ENCODE data around the gene MAP1B.

The MAP1B gene

DNA sequence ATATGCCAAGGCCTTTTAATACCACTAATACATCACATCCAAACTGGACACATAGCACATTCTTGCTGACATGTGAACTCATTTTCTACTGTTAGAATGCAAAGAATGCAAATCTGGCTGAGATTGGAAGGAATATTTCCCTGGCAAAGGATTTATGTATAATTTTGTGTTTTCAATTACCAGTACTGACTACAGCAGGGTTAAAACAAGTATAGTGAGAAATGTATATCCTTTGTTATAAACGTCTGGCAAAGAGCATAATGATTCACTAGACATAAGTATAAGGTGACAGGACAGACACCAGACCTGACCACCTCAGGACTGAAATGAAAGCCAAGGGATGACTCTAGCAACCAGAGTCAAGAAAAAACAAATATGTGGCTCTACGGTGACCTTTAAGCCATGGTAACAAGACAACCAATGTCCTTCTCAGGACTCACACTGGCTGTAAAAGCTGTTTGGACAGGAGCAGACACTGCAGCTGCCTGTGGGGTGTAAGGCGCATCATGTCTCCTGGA is 117.7 kb downstream of the MAP1B start:
- TF ChIP-seq, protein P1, sequence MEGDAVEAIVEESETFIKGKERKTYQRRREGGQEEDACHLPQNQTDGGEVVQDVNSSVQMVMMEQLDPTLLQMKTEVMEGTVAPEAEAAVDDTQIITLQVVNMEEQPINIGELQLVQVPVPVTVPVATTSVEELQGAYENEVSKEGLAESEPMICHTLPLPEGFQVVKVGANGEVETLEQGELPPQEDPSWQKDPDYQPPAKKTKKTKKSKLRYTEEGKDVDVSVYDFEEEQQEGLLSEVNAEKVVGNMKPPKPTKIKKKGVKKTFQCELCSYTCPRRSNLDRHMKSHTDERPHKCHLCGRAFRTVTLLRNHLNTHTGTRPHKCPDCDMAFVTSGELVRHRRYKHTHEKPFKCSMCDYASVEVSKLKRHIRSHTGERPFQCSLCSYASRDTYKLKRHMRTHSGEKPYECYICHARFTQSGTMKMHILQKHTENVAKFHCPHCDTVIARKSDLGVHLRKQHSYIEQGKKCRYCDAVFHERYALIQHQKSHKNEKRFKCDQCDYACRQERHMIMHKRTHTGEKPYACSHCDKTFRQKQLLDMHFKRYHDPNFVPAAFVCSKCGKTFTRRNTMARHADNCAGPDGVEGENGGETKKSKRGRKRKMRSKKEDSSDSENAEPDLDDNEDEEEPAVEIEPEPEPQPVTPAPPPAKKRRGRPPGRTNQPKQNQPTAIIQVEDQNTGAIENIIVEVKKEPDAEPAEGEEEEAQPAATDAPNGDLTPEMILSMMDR (IDR thresholded peaks at IDR 0.05; ENCODE audit: low read depth, low read length): no peak
- Histone ChIP-seq H3K4me3 (ENCODE audit: low read depth, low read length) (no peak overlapping the region), H3K4me1 (no peaks in the 10 kb centered on the region), H3K9me3 (no peaks in the 10 kb centered on the region), H3K36me3 (peaks cover 48% of the 10 kb centered on the region), H3K27me3 (no peaks in the 10 kb centered on the region)
- no peak for DNase-seq

DNA sequence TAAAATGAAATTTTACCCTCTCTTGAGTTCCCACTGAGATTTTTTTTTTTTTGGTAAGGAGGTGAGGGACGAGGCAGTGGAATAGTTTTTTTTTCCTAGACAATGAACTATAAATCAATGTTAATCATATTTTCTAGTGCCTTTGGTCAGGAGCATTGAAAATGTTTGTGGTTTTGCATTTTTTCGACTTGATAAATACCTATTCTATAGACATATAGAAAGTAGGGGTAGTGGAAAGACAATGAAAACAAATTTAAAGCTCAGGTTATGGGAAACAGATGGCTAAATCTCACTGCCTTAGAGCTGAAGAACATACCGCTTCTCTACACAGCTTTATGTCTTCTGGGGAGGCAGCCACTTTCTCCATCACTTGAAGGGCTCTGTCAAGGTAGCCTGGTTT is 118.5 kb downstream of the MAP1B start:
- peaks cover 46% of the 10 kb centered on the region for H3K36me3 ChIP-seq
- no peak overlapping the region for H3K4me3 ChIP-seq (ENCODE audit: low read depth, low read length)

DNA sequence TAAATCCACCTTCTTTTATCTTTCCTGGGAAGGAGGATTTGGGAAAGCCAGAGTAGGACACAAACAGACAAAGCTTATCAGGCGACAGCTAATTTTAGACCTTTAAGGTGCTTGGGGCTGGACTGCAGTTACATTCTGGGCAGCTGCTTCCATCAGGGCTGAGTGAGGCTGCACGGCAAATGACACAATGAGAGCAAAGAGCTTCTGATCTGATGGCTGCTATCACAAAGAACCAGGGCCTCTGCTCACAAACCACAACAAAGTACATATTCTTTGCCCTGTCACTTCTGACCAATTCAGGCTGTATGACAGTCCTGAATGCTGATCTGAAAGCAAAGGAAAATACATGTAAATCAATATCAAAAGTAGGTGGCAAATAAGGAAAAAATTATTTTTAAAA is 119.7 kb downstream of the MAP1B start:
- TF ChIP-seq, protein P1 (IDR thresholded peaks at IDR 0.05; ENCODE audit: low read depth, low read length): no peak
- no peaks in the 10 kb centered on the region for H3K4me1 ChIP-seq
- H3K36me3 ChIP-seq: peaks cover 48% of the 10 kb centered on the region
- no peaks in the 10 kb centered on the region for H3K27me3 ChIP-seq
- no peaks in the 10 kb centered on the region for H3K9me3 ChIP-seq
- no peak overlapping the region for H3K4me3 ChIP-seq (ENCODE audit: low read depth, low read length)
- no peak for DNase-seq

More for the DNA sequence above, 118.5 kb downstream of the MAP1B start:
- H3K27me3 ChIP-seq: no peaks in the 10 kb centered on the region
- no peaks in the 10 kb centered on the region for H3K4me1 ChIP-seq
- DNase-seq: no peak
- no peaks in the 10 kb centered on the region for H3K9me3 ChIP-seq
- TF ChIP-seq, protein P1 (IDR thresholded peaks at IDR 0.05; ENCODE audit: low read depth, low read length): no peak

DNA sequence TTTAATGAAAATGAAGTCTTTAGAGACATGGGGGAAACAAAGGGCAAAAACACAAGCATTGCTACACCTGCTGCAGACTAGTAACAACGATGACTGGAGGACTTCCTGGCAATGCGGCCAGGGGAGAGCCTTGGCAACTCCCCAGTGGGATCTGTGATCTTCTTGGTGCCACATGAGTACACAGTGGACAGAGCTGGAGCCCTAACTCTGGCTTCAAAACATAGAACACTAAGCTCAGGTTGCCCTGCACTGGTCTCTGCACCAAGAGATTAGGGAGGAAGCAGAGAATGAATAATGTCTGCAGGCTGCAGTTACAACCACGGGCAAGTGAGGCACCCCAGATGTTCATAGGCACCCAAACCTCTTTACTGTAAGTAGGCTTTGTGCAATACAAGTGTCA is 121.7 kb downstream of the MAP1B start:
- H3K27me3 ChIP-seq: no peaks in the 10 kb centered on the region
- H3K4me1 ChIP-seq: no peaks in the 10 kb centered on the region
- no peak for DNase-seq
- peaks cover 51% of the 10 kb centered on the region for H3K36me3 ChIP-seq
- TF ChIP-seq, protein P1 (IDR thresholded peaks at IDR 0.05; ENCODE audit: low read depth, low read length): no peak
- no peaks in the 10 kb centered on the region for H3K9me3 ChIP-seq
- H3K4me3 ChIP-seq (ENCODE audit: low read depth, low read length): no peak overlapping the region

DNA sequence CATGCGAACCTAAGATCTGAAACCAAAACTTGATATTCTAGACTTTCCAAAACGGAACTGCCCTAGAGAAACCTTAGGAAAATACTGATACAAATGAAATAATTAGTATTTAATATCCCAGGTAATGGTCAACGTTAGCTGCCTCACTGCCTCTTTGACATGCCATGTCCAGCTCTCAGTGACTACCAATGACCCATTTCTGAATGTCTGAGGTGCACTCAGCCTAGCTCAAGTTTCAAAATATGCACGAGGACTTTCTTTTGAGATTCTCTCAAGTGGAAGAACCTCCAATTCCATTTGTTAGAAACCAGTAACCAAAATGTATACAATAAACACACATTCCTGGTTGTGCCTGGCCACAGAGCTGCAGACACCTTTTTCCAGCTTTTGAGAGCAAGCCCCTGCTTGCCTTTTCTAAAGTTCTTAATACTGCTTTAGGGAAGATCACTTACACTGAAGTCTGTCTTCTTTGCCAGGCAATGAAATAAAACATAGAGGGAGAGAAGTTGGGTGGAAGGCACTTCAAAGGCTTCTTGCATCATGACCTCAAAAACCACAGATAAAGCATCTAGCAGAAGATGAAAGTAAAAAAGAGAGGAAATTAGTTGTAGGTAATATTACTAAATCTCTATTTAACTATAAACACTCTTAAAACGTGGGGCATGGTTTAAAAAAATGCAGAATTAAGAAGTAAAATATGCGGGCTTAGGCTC is 124.9 kb downstream of the MAP1B start:
- Histone ChIP-seq H3K4me1 (no peaks in the 10 kb centered on the region), H3K36me3 (peaks cover 47% of the 10 kb centered on the region), H3K9me3 (no peaks in the 10 kb centered on the region), H3K4me3 (ENCODE audit: low read depth, low read length) (no peak overlapping the region), H3K27me3 (no peaks in the 10 kb centered on the region)
- TF ChIP-seq, protein P1 (IDR thresholded peaks at IDR 0.05; ENCODE audit: low read depth, low read length): no peak
- no peak for DNase-seq

DNA sequence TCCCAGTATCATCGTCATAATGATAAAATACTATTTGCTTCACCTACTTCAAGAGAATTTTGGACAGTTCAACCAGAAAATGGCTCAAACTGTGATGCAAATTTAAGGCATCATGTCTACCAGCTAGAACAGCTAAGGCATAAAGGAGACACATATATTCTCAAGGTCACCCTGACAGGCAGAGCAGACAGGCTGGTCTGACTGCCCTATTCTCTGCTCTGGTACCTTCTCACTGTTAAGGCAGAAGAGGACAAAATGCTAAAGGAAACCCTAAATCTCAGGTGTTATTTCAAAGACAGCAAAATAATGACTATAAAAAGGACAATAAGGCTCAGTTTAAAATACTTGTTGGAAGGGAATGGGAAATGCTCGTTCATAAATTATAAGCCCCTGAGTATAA is 125.6 kb downstream of the MAP1B start:
- Histone ChIP-seq H3K27me3 (no peaks in the 10 kb centered on the region), H3K9me3 (no peaks in the 10 kb centered on the region), H3K36me3 (peaks cover 49% of the 10 kb centered on the region), H3K4me1 (no peaks in the 10 kb centered on the region), H3K4me3 (ENCODE audit: low read depth, low read length) (no peak overlapping the region)
- TF ChIP-seq, protein P1 (IDR thresholded peaks at IDR 0.05; ENCODE audit: low read depth, low read length): no peak
- no peak for DNase-seq
